Measurements from ENCODE around the gene MICALL1. TPM values are rescaled to one million over a fixed set of nuclear protein-coding genes. Genes with fewer than 3 reads are reported as not detected.
A peak's percentile ranks its signal among the peaks of the same experiment; 100 is the strongest.

The MICALL1 gene
- total RNA-seq, 1 donor from 2014 or later: 30.2 TPM

DNA sequence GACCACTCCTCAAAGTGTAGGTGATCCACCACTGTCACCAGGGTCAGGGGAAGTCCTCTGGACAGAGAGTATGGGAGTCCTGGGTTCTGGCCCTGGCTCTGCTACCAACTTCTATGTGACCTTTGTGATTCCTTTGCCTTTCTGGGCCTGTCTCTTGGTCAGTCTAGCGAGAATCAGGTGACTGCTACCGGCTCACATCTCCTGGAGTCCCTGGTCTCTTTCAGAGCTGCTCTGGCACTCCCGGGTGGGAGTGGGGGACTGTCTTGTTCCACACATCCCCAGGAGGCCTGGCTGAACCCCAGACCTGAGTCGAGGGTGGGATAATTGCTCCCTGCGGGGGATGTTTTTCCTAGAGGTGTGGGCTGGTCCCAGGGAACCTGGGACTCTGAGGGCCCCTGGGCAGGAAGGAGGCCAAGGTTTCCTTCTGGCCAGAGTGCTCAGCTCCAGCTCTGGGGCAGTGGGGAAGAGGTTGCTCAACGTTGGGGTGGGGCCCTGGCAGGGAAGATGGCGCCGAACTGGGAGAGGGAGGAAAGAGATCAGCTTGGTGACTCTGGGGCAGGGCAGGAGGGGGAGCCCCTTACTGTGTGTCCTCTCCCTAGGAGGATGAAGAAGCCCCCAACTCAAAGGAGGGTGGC lies 76.2 kb downstream of the MICALL1 start:
- no peak for DNase-seq (ENCODE audit: low read depth in 2 of 2)

DNA sequence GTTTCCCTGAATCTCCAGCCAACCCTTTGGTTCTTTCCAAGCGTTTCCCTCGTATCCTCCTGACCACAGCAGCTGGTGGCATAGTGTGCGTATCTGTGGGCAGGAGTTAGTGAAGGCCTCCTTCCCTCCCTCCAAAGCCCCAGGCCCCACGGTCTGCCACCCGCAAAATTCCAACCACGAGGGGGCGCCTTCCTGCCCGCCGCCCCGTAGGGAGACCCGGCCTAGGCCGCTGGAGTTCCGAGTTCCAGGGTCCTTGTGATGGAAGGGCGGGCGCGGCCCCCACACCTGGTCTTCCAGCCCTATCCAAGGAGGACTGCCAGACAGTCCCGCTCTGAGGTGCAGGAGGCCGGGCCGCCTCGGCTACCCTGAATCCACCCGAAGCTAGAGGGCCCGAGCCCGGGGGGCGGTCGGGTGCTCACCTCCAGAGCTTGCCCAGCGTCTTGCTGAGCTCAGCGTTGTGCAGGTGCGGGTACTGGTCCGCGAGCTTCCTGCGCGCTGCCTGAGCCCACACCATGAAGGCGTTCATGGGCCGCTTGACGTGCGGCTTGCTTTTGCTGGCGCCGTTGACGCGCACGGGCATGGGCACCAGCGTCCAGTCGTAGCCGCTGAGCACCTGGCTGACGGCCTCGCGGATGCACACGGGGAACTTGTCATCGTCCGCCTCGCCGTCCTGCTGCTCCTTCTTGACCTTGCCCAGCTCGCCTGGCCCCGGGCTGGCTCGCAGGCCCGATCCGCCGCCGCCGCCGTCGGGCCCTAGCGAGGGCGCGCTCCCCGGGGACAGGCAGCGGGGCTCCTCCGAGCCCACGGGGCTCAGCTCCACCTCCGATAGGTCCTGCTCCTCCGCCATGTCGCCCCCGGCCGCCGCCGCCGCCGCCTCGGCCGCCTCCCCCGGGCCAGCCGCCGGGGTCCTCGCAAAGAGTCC lies 77.1 kb downstream of the MICALL1 start:
- peak in 1 of 2 donors; percentile 18 for DNase-seq (ENCODE audit: low read depth in 2 of 2)

DNA sequence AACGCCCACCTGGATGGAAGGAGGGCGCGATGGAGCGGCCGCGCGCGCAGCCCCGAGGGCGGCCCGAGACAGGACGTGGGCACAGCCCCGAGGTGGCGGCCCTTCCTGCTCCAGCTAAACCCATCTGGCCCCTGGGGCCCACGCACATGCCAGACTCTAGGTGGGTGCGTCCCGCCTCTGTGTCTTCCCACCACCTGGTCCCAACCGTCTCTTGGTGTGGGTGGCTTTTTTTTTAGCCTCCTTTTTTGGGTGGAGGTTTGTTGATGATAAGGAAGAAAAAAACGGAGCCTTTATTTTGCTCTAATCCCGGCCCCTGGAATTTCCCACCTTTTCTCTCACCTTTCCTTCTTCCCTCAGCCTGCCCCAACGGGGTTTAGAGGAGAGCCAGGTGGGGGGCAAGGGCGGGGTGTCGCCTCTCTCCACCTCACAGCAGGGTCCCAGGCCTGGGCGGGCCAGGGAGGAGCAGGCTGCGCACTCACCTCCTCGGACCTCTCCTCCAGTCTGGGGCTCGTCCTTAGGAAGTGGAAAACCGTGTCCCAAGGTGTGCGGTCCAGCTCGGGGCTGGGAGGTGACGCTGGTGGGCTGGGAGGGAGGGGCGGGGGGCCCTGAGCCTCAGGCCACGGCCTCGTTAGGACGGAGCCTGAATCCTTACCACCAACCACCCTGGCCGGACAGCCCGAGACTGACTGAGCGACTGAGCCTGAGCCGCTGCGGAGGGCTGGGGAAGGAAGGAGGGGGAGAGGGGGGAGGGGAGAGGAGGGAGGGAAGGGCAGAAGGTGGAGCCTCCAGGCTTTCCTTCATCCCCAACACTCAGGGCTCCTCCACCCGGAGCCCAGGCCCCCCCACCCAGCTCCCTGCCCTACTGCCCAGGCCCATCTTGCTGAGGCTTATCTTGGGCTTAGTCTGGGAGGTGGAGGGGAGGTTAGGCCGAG lies 78.0 kb downstream of the MICALL1 start, which contains the start of gene SOX10:
Gene SOX10 (minus strand): TSS at position 696 of the 932 bp plus-strand sequence. CDS start 771 bp downstream, outside the sequence.
- no peak for DNase-seq (ENCODE audit: low read depth in 2 of 2)

DNA sequence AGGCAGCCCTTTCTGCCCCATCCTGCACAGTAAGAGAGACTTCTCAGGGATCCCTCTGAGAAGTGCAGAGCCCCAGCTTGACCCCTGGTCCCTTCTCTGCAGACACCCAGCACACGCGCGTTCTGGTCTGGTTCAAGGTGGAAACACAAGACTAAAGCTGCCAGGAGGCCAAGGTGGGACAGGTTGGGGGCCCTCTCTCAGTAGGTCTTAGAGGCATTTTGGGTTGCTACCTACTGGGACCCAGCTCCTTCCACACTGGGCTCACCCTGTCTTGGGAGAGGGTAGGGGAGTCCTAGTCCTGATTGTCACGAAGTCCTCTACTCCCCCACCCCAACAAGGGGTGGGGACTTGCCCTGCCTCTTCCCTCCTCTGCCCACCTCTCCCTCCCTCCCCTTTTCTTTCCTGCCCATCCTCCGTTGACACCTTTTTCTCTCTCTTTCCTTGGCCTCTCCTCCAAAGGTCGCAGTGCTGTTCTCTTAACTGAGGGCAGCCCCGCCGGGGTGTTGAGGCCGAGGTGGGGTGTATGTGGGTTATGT lies 79.0 kb downstream of the MICALL1 start:
- no peak for DNase-seq (ENCODE audit: low read depth in 2 of 2)

DNA sequence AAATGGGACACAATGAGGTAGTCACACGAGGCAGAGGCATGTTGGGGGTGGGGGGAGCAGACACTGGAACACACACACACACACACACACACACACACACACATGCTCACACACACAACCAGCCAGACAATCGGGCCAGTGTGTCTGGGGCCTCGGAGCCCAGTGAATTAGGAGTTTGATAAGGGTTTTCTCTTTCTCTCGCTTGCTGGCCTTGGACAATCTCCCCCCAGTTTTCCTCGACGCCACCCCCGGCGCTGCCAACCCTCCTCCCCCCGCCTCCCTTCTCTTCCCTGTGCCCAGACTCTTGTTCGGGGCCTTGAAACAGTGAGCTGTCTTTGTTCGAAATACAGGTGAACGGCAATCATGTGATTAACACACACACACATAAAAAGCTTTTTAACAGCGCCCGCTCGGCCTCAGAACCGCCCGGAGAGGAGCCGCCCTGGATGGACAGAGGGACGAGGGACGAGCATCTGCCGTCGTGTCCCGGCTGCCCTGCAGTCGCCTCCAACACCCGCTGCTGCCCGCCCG lies 79.7 kb downstream of the MICALL1 start:
- DNase-seq (ENCODE audit: low read depth in 2 of 2): no peak

DNA sequence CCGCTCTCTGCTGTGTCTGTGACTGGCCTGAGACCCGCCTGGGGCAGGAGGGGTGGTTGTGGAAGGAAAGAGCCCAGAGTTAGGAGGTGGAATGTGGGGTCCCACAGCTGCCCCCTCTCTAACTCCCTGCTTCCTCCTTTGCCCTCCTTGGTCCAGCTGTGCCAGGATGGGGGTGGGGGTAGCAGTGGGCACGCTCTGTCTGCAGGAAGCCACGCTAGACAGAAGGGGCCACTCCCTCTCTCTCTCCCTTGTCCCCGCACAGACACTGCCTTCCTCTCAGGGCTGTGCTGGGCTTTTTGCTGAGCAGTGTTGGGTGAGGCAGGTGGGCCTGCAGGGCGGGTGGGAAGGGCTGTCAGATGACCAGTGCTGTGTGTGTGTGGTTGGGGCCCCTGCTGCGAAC lies 80.3 kb downstream of the MICALL1 start:
- DNase-seq (ENCODE audit: low read depth in 2 of 2): no peak

DNA sequence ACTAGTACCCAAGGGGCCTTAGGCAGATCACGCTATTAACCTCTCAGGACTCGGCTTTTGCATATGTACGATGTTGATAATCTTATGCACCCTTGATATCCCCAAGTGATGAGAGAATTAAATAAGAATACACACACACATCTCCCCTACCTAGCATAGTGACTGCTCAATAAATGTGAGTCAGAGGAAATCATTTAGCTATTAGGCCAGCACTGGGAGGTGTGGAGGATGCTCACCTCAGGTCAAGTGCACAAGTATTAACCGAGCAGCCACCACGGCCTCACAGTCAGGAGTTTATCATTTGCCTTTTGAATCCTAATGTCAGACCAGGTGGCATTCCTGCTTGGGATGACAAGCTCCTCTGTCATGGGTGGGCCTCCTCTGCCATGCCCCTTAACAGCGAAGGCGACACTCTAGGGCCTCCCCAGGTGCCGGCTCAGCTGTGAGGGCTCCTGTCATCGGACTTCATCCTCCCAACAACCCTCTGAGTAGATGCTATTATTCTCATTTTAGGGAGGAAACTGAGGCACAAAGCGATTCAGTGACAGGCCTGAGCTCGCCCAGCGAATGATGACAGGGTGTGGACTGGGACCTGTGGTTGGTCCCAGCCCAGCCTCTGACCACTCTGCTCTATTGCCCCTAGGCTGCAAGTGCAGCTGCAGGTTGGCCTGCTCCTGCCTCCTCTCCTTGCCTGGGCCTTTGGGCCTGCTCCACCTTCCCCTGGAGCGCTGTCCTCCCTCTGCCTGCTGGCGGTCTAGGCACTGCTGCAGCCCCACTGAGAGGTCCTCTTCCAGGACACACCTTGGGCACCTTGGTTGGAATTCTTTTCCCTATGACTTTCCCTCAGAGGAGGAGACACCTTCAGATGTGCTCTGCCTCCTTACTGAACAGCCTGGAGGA lies 83.3 kb downstream of the MICALL1 start:
- DNase-seq (ENCODE audit: low read depth in 2 of 2): no peak

DNA sequence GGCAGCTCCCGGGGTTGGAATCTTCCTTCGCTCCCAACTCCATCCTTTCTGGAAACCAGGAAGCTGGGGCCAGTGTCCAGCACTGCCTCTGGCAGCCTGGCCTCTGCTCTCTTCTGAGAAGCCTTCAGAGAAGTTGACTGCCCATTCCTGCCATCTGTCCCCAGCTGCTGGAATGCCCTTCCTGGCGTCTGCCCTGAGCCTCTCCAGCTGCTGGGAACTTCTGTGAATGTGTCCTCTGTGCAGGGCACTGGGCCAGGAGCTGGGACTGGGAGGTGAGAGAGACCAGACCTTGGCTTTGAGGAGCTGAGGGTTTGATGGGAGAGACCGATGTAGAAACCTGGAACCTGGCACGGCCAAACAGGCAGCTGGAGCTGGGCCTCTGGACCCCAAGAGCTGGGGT lies 84.2 kb downstream of the MICALL1 start:
- DNase-seq (ENCODE audit: low read depth in 2 of 2): no peak

DNA sequence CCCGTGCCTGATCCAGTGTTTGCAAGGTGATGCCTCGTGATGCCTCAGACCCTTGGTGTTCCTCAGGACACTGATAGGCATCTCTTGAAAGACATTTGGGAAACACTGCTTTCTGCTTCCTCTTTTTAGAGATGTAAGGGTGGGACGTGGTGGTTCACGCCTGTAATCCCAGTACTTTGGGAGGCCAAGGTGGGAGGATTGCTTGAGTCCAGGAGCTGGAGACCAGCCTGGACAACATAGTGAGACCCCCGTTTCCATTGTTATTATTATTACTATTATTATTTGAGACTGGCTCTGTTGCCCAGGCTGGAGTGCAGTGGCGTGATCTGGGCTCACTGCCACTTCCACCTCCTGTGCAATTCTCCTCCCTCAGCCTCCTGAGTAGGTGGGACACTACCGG lies 84.8 kb downstream of the MICALL1 start:
- DNase-seq (ENCODE audit: low read depth in 2 of 2): no peak

DNA sequence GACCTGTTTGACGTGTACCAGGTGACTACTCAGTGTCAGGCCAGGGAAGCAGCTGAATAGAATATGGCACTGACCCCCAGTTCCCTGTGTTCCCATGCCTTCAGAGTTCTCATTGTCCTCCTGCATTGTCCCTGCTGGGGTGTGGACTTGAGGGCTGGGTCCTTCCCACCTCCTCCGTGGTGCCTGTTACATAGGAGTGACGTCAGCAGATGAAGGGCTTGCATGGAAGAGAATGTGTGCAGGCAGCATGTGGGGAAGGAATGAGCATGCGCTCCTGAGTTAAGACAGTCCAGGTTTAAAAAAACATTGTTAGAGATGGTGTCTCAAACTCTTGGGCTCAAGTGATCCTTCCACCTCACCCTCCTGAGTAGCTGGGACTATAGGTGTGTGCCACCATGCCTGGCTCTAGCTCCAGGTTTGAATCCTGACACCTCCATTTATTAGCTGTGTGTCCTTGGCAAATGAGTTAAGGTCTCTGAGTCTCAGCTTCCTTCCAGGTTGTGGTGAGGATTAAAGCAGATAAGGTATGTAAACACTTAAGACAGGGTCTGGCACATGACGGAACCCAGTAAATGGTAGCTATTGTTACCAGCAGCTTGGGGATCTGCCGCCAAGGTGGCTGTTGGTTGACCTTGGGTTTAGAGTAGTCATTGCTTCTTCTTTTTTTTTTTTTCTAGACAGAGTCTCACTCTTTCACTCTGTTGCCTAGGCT lies 85.8 kb downstream of the MICALL1 start:
- DNase-seq (ENCODE audit: low read depth in 2 of 2): no peak

Other genes with a start within 250 kb of the MICALL1 start
- gene PDXP, start 247.6 kb upstream of the MICALL1 start, total RNA-seq: 5.0 and 6.7 TPM in 2 replicates
- gene LGALS1, start 230.7 kb upstream of the MICALL1 start, total RNA-seq: 2,589 and 6,877 TPM in 2 replicates
- 13.5 and 18.1 TPM in 2 replicates for gene NOL12, start 220.0 kb upstream of the MICALL1 start, total RNA-seq
- gene TRIOBP, start 209.2 kb upstream of the MICALL1 start, total RNA-seq: 79.8 and 156 TPM in 2 replicates
- gene GCAT, start 98.4 kb upstream of the MICALL1 start, total RNA-seq: 11.9 and 19.8 TPM in 2 replicates
- not detected in 2 replicates for gene GALR3, start 82.9 kb upstream of the MICALL1 start, total RNA-seq
- gene ANKRD54, start 62.0 kb upstream of the MICALL1 start, total RNA-seq: 15.9 and 18.8 TPM in 2 replicates
- gene EIF3L, start 56.9 kb upstream of the MICALL1 start, total RNA-seq: 293 and 344 TPM in 2 replicates
- gene C22orf23, start 47.3 kb downstream of the MICALL1 start, total RNA-seq: under 0.01 TPM in 2 replicates
- 34.4 and 52.6 TPM in 2 replicates for gene POLR2F, start 47.4 kb downstream of the MICALL1 start, total RNA-seq
- gene SOX10, start 78.3 kb downstream of the MICALL1 start, total RNA-seq: not detected in 2 replicates
- 7.4 and 7.9 TPM in 2 replicates for gene PICK1, start 151.1 kb downstream of the MICALL1 start, total RNA-seq
- under 0.01 and 0.20 TPM in 2 replicates for gene SLC16A8, start 177.9 kb downstream of the MICALL1 start, total RNA-seq
- under 0.01 TPM in 2 replicates for gene BAIAP2L2, start 204.4 kb downstream of the MICALL1 start, total RNA-seq